H1 (cell line): ENCODE data around the gene SHISA6. TPM values are rescaled to one million over a fixed set of nuclear protein-coding genes. Genes with fewer than 3 reads are reported as not detected.

Source experiments
- CTCF ChIA-PET: fragments of 300-600 bp; sonication (Branson Sonifier 250); formaldehyde crosslinking; loops from one replicate; lab custom pipeline; 2021; ENCODE audit not compliant: partially characterized antibody; lab: Charles Lee
- POLR2A ChIA-PET: fragments of 300-600 bp; sonication (Branson Sonifier 250); formaldehyde crosslinking; loops from one replicate; lab custom pipeline; 2021; ENCODE audit warnings: inconsistent platforms; ENCODE audit not compliant: partially characterized antibody; lab: Charles Lee
- DNase-seq, 2 experiments: peaks; one replicate each; pipeline versions ENCODE4 v3.0.0 to v3.0.0-alpha.2; 2010 to 2022; ENCODE audit warnings: low spot score in 2 of 2, low read depth in 1 of 2, mixed read lengths in 1 of 2
- FAIRE-seq: peaks from 2 replicates; lab custom pipeline; 2011; peaks lifted over from hg19 to GRCh38; lab: Jason Lieb, UNC
- H2AFZ ChIP-seq: 2 replicates; pipeline ENCODE4 v1.8.1; 2012; ENCODE audit warnings: low read length, inconsistent platforms
- H2AK5ac ChIP-seq: 2 replicates; pipeline ENCODE4 v1.6.1; 2013; ENCODE audit warnings: low read depth, low read length
- H2BK120ac ChIP-seq: replicated peaks from 2 replicates; pipeline ENCODE3; 2013; ENCODE audit warnings: low read depth, low read length, inconsistent platforms
- H2BK12ac ChIP-seq: 2 replicates; pipeline ENCODE4 v1.6.1; 2013; ENCODE audit warnings: low read depth, low read length
- H2BK15ac ChIP-seq: 2 replicates; pipeline ENCODE4 v1.6.1; 2013; ENCODE audit warnings: low read length
- H2BK20ac ChIP-seq: 2 replicates; pipeline ENCODE4 v1.6.1; 2013; ENCODE audit warnings: low read length
- H2BK5ac ChIP-seq: 2 replicates; pipeline ENCODE4 v1.6.1; 2013; ENCODE audit warnings: low read depth, low read length
- H3K14ac ChIP-seq: 2 replicates; pipeline ENCODE4 v1.6.1; 2013; ENCODE audit warnings: inconsistent platforms; ENCODE audit not compliant: insufficient read length
- H3K18ac ChIP-seq: 2 replicates; pipeline ENCODE4 v1.6.1; 2013; ENCODE audit warnings: low read length; ENCODE audit errors: extremely low read depth
- H3K23ac ChIP-seq: 2 replicates; pipeline ENCODE4 v1.6.1; 2013; ENCODE audit warnings: inconsistent platforms; ENCODE audit not compliant: insufficient read length
- H3K23me2 ChIP-seq: 2 replicates; pipeline ENCODE4 v1.6.1; 2013; ENCODE audit warnings: low read depth, low read length
- H3K27ac ChIP-seq: 2 replicates; pipeline ENCODE4 v1.6.1; 2011; ENCODE audit warnings: low read depth, low read length, inconsistent platforms
- H3K27me3 ChIP-seq, 4 experiments: replicated peaks in 1 of 4; 1 replicate in 1 of 4; 2 replicates in 3 of 4; pipeline versions ENCODE4 v1.6.1 to v1.8.1; 2011 to 2013; ENCODE audit warnings: low read length in 3 of 4, mild to moderate bottlenecking in 3 of 4, inconsistent platforms in 2 of 4, mixed read lengths in 2 of 4, moderate library complexity in 1 of 4; ENCODE audit not compliant: control insufficient read depth in 3 of 4, insufficient read depth in 3 of 4; ENCODE audit errors: extremely low read depth in 1 of 4
- H3K36me3 ChIP-seq, 4 experiments: 2 replicates each; pipeline versions ENCODE4 v1.6.1 to v1.8.1; 2011 to 2013; ENCODE audit warnings: mild to moderate bottlenecking in 4 of 4, low read length in 3 of 4, moderate library complexity in 2 of 4, control low read depth in 1 of 4, inconsistent platforms in 1 of 4; ENCODE audit not compliant: insufficient read depth in 4 of 4, control insufficient read depth in 2 of 4
- H3K4ac ChIP-seq: replicated peaks from 2 replicates; pipeline ENCODE3; 2013; ENCODE audit warnings: low read length, low read depth, mixed read lengths, inconsistent platforms; ENCODE audit not compliant: insufficient read length
- H3K4me1 ChIP-seq, 4 experiments: replicated peaks in 1 of 4; 1 replicate in 1 of 4; 2 replicates in 3 of 4; pipeline versions ENCODE4 v1.6.1 to v1.8.1; 2011 to 2013; ENCODE audit warnings: low read length in 3 of 4, inconsistent platforms in 2 of 4, mixed read lengths in 1 of 4; ENCODE audit not compliant: insufficient read depth in 4 of 4, control insufficient read depth in 3 of 4
- H3K4me2 ChIP-seq, 2 experiments: 2 replicates each; pipeline versions ENCODE4 v1.6.1 to v1.8.1; 2011 to 2013; ENCODE audit warnings: low read depth in 2 of 2, low read length in 2 of 2, control low read depth in 1 of 2, inconsistent platforms in 1 of 2, mild to moderate bottlenecking in 1 of 2; ENCODE audit not compliant: insufficient read depth in 1 of 2
- H3K4me3 ChIP-seq, 4 experiments: fragments of 200-600, 300-600 bp in 1 of 4; sonication (generic), shearing (Covaris generic), sonication (Bioruptor Twin) in 1 of 4; 2 replicates each; pipeline versions ENCODE4 v1.5.1 to v1.8.1; 2011 to 2016; ENCODE audit warnings: low read length in 4 of 4, low read depth in 3 of 4, control low read depth in 2 of 4, inconsistent platforms in 2 of 4, mild to moderate bottlenecking in 2 of 4, mixed read lengths in 1 of 4, moderate library complexity in 1 of 4; ENCODE audit not compliant: insufficient read depth in 2 of 4; ENCODE audit errors: extremely low read depth in 1 of 4
- H3K56ac ChIP-seq: replicated peaks from 2 replicates; pipeline ENCODE3; 2013; ENCODE audit warnings: low read depth, mild to moderate bottlenecking, mixed read lengths, low read length, inconsistent platforms; ENCODE audit not compliant: insufficient read length
- H3K79me1 ChIP-seq: 2 replicates; pipeline ENCODE4 v1.6.1; 2013; ENCODE audit warnings: low read depth, low read length, control low read depth
- H3K79me2 ChIP-seq, 2 experiments: 2 replicates each; pipeline versions ENCODE4 v1.6.1 to v1.8.1; 2012 to 2013; ENCODE audit warnings: low read length in 2 of 2, mild to moderate bottlenecking in 2 of 2, inconsistent platforms in 1 of 2; ENCODE audit not compliant: insufficient read depth in 2 of 2, control insufficient read depth in 1 of 2
- H3K9ac ChIP-seq, 4 experiments: replicated peaks in 1 of 4; 1 replicate in 1 of 4; 2 replicates in 3 of 4; pipeline versions ENCODE4 v1.6.1 to v1.8.1; 2011 to 2013; ENCODE audit warnings: low read depth in 3 of 4, low read length in 3 of 4, control low read depth in 2 of 4, mild to moderate bottlenecking in 2 of 4, moderate library complexity in 2 of 4, inconsistent platforms in 1 of 4; ENCODE audit errors: extremely low read depth in 1 of 4
- H3K9me3 ChIP-seq, 2 experiments: 2 replicates each; pipeline versions ENCODE4 v1.6.1 to v1.8.1; 2012 to 2013; ENCODE audit warnings: mild to moderate bottlenecking in 2 of 2, moderate library complexity in 2 of 2, control low read depth in 1 of 2, inconsistent platforms in 1 of 2, low read depth in 1 of 2, low read length in 1 of 2, mixed read lengths in 1 of 2; ENCODE audit not compliant: insufficient read depth in 2 of 2
- H4K20me1 ChIP-seq, 2 experiments: replicated peaks in 1 of 2; 2 replicates each; pipeline versions ENCODE3 to v1.8.1; 2011 to 2013; ENCODE audit warnings: inconsistent platforms in 2 of 2, low read length in 2 of 2, mild to moderate bottlenecking in 1 of 2; ENCODE audit not compliant: insufficient read depth in 2 of 2, control insufficient read depth in 1 of 2
- H4K5ac ChIP-seq: 2 replicates; pipeline ENCODE4 v1.6.1; 2013; ENCODE audit warnings: low read length, low read depth, mixed read lengths, inconsistent platforms; ENCODE audit not compliant: insufficient read length
- H4K8ac ChIP-seq: 2 replicates; pipeline ENCODE4 v1.8.0; 2013; ENCODE audit warnings: mild to moderate bottlenecking, moderate library complexity, low read length, inconsistent platforms; ENCODE audit not compliant: insufficient read depth; ENCODE audit errors: extremely low read depth
- H4K91ac ChIP-seq: replicated peaks from 2 replicates; pipeline ENCODE3; 2013; ENCODE audit warnings: low read length, mixed read lengths, inconsistent platforms; ENCODE audit not compliant: insufficient read length
- ATF2 ChIP-seq: IDR thresholded peaks from 2 replicates; pipeline ENCODE4 v1.6.1; 2012; ENCODE audit warnings: low read length, inconsistent platforms
- CTBP2 ChIP-seq: IDR thresholded peaks from 2 replicates; pipeline ENCODE4 v1.7.0; 2011; ENCODE audit warnings: borderline replicate concordance, mild to moderate bottlenecking, moderate library complexity, mixed read lengths, low read length; ENCODE audit not compliant: insufficient read depth, insufficient read length
- GABPA ChIP-seq: IDR thresholded peaks from 2 replicates; pipeline ENCODE4 v1.6.1; 2011; ENCODE audit warnings: mild to moderate bottlenecking, low read length, moderate library complexity, borderline replicate concordance; ENCODE audit not compliant: insufficient read depth
- JUN ChIP-seq: IDR thresholded peaks from 2 replicates; pipeline ENCODE4 v1.6.1; 2011; ENCODE audit warnings: low read depth, mild to moderate bottlenecking, improper control_type of control experiment, low read length
- POLR2A ChIP-seq, 2 experiments: IDR thresholded peaks; 1 replicate in 1 of 2; 2 replicates in 1 of 2; pipeline ENCODE4 v1.6.1; 2011; ENCODE audit warnings: low read depth in 2 of 2, low read length in 2 of 2, mild to moderate bottlenecking in 2 of 2; ENCODE audit errors: control extremely low read depth in 1 of 2
- POLR2AphosphoS5 ChIP-seq: IDR thresholded peaks from 2 replicates; pipeline ENCODE4 v1.6.1; 2011; ENCODE audit warnings: low read depth, low read length
- RFX5 ChIP-seq: IDR thresholded peaks from 2 replicates; pipeline ENCODE4 v1.6.1; 2011; ENCODE audit warnings: low read depth, low read length, improper control_type of control experiment, borderline replicate concordance
- RXRA ChIP-seq: IDR thresholded peaks from 2 replicates; pipeline ENCODE4 v1.6.1; 2011; ENCODE audit warnings: low read depth, mild to moderate bottlenecking, low read length, moderate library complexity; ENCODE audit not compliant: insufficient read depth
- SP1 ChIP-seq: IDR thresholded peaks from 2 replicates; pipeline ENCODE4 v1.6.1; 2011; ENCODE audit warnings: low read depth, low read length
- SP4 ChIP-seq: IDR thresholded peaks from 2 replicates; pipeline ENCODE4 v1.6.1; 2012; ENCODE audit warnings: low read length, inconsistent platforms
- SRF ChIP-seq: IDR thresholded peaks from 2 replicates; pipeline ENCODE4 v1.6.1; 2011; ENCODE audit warnings: mild to moderate bottlenecking, low read depth, low read length, moderate library complexity
- TCF12 ChIP-seq: IDR thresholded peaks from 2 replicates; pipeline ENCODE4 v1.6.1; 2011; ENCODE audit warnings: low read depth, mild to moderate bottlenecking, low read length
- ZNF274 ChIP-seq: IDR thresholded peaks from 2 replicates; pipeline ENCODE4 v1.7.0; 2012; ENCODE audit warnings: low read length, borderline replicate concordance; ENCODE audit errors: extremely low read depth
- WGBS, 2 experiments: shearing (Covaris generic) in 1 of 2; methylation state at CpG; one replicate each; pipeline versions ENCODE4 v1.1.6 to v1.1.7; 2013 to 2015; ENCODE audit warnings: low lambda C conversion rate in 2 of 2, mixed read lengths in 2 of 2, inconsistent platforms in 1 of 2, low coverage in 1 of 2, missing lambda C conversion rate in 1 of 2; ENCODE audit not compliant: insufficient replicate concordance in 2 of 2, insufficient coverage in 1 of 2, insufficient read length in 1 of 2; ENCODE audit errors: extremely low coverage in 1 of 2, missing lambda C conversion rate in 1 of 2; 5-methylcytosine and 5-hydroxymethylcytosine counted together
- polyA plus RNA-seq, 7 experiments: library from polyadenylated mRNA; depleted of rRNA in 3 of 7; stranded (reverse) in 5 of 7; unstranded in 2 of 7; fragments of >200 nt in 5 of 7; fragments of 200-250 nt in 2 of 7; gene quantifications; 1 replicate in 5 of 7; 2 replicates in 1 of 7; 4 replicates in 1 of 7; pipeline versions ENCODE4 v1.2.1 to v1.2.3, GENCODE V29; 2011 to 2013; ENCODE audit warnings: missing spikeins in 2 of 7, mixed read lengths in 2 of 7
- total RNA-seq: library from RNA; stranded (reverse); fragmentation: NEBNext Ultra II Directional; extraction: Animal tissue kit (Norgen Biotek cat#: 25700); gene quantifications from 2 replicates; pipeline ENCODE4 v1.2.1, GENCODE V29; 2021
- TF ChIP-seq, protein P1 (sequence below): IDR thresholded peaks from 2 replicates; pipeline ENCODE4 v1.6.1; 2012; ENCODE audit warnings: inconsistent platforms

The SHISA6 gene
- total and polyA plus RNA-seq, 2 of the 8 experiments (the other 6 are each of a cell fraction or from before 2014, with no cell fraction given) = 2.9 to 4.8 TPM

DNA sequence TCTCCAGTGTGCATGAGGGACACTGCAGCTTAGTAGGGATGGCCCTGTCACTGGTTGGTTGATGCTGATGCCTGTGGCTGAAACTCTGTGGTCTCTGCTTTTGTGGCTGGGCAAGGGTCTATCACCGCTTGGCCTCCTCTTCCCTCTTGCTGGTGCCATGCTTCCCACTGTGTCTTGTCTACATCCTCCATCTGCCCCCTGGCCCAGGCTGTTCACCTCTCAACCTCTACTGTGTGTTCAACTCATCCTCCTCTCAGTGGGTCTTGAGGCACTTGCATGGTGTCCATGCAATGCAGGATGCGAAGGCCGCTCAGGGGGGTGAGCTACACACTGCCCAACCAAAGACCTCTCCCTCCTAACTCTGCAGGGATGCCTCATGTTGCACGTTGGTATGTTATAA lies 19.8 kb upstream of the SHISA6 start:
- Histone ChIP-seq H3K23me2 (no peaks in the 10 kb centered on the region), H2BK5ac (no peak overlapping the region), H3K79me1 (no peaks in the 10 kb centered on the region), H3K36me3 (no peaks in the 10 kb centered on the region), H4K8ac (no peak overlapping the region), H3K4me3 (no peak overlapping the region), H2BK20ac (no peak overlapping the region), H3K23ac (no peak overlapping the region), H2BK12ac (no peak overlapping the region), H3K56ac (no peak overlapping the region), H3K18ac (no peak overlapping the region), H2BK15ac (no peak overlapping the region), H3K27ac (no peak overlapping the region), H3K14ac (no peak overlapping the region), H3K27me3 (no peaks in the 10 kb centered on the region), H2AFZ (no peak overlapping the region), H3K9me3 (no peaks in the 10 kb centered on the region), H3K4ac (no peak overlapping the region), H3K4me2 (no peak overlapping the region), H2BK120ac (no peak overlapping the region), H3K4me1 (no peaks in the 10 kb centered on the region), H3K79me2 (no peaks in the 10 kb centered on the region), H4K91ac (no peak overlapping the region), H3K9ac (no peak overlapping the region), H4K20me1 (no peaks in the 10 kb centered on the region), H2AK5ac (no peak overlapping the region), H4K5ac (no peak overlapping the region)
- FAIRE-seq = no peak
- CTCF ChIA-PET = interaction anchor here (0.6 to 1.6 kb wide), 2 partner anchors 17 to 360 kb away, joined by 3 read pairs; no protein-coding TSS in a partner anchor
- DNase-seq = no peak
- POLR2A ChIA-PET = interaction anchor here (1.0 kb wide), 1 partner anchor 492 kb away, joined by 3 read pairs; the partner anchor contains the start of gene TMEM220
- WGBS, 2 experiments = 94% methylated on average over 4 of the region's 4 CpGs; no CpG with 5 or more reads in 1 of the 2 experiments
- TF ChIP-seq POLR2A (IDR thresholded peaks at IDR 0.05; ENCODE audit: control extremely low read depth in 1 of 2, low read depth in 2 of 2, low read length in 2 of 2) (no peak), JUN (no peak), SP1 (no peak), GABPA (no peak), RXRA (no peak), POLR2AphosphoS5 (no peak), SP4 (no peak), SRF (no peak), RFX5 (no peak), TCF12 (no peak), ZNF274 (no peak), ATF2 (no peak), CTBP2 (no peak)
- TF ChIP-seq, protein P1, sequence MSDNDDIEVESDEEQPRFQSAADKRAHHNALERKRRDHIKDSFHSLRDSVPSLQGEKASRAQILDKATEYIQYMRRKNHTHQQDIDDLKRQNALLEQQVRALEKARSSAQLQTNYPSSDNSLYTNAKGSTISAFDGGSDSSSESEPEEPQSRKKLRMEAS = no peak
